ENCODE results near the gene LTC4S. TPM values are rescaled to one million over a fixed set of nuclear protein-coding genes. Genes with fewer than 3 reads are reported as not detected.

Gene LTC4S
- total and polyA plus RNA-seq, 3 experiments from 2014 or later, result 0.57 to 4.0 (median 1.0) TPM

DNA sequence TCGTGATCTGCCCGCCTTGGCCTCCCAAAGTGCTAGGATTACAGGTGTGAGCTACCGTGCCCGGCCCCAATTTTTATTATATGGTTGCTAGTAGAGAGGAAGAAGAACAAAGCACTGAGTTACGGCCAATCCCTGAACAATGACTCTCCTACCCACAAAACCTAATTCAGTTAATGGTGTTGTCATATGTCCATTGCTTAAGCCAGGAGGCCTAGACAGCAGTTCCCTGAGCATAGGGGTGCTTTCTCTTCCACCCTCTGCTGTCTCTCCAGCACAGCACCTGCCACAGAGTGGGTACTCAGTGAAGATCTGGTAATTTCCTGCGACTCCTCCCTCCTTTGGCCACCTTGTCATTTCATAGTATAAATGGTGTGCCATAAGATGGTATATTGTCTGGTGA, 21.4 kb upstream of the LTC4S start:
- ChIA-PET POLR2A (no interaction called here), CTCF (interaction anchor here (1.9 kb wide), 1 partner anchor 9 kb away, joined by 8 read pairs; no protein-coding TSS in a partner anchor)
- H3K27me3 ChIP-seq (ENCODE audit: insufficient read depth, low read length, poor library complexity, severe bottlenecking), result no peaks in the 10 kb centered on the region
- no peak overlapping the region for H3K27ac ChIP-seq (ENCODE audit: low read depth, low read length)
- H3K4me1 ChIP-seq (ENCODE audit: insufficient read depth, low read length), result no peaks in the 10 kb centered on the region
- no peak overlapping the region for H3K4me3 Mint-ChIP-seq
- no peak for DNase-seq
- H3K36me3 ChIP-seq (ENCODE audit: insufficient read depth, low read length), result peaks cover 60% of the 10 kb centered on the region
- H3K9me3 Mint-ChIP-seq, result no peaks in the 10 kb centered on the region
- peaks cover 4 to 92% (median 25%) of the 10 kb centered on the region in 3 donors for H3K36me3 Mint-ChIP-seq
- H3K4me1 Mint-ChIP-seq, result peaks cover 0 to 9% (median 0%) of the 10 kb centered on the region in 3 donors
- no peaks in the 10 kb centered on the region for H3K27me3 Mint-ChIP-seq
- H3K9me3 ChIP-seq (ENCODE audit: low read length), result no peaks in the 10 kb centered on the region
- H3K4me3 ChIP-seq (ENCODE audit: low read length), result no peak overlapping the region
- no peak overlapping the region for H3K27ac Mint-ChIP-seq

GRCh38 chr5:179773686-179774040, 20.1 kb upstream of the LTC4S start:
- H3K4me3 ChIP-seq (ENCODE audit: low read length), result no peak overlapping the region
- Mint-ChIP-seq H3K27ac (no peak overlapping the region), H3K9me3 (no peaks in the 10 kb centered on the region), H3K4me1 (no peaks in the 10 kb centered on the region), H3K36me3 (peaks cover 4 to 94% (median 30%) of the 10 kb centered on the region in 3 donors), H3K4me3 (no peak overlapping the region), H3K27me3 (peaks cover 0 to 1% of the 10 kb centered on the region in 2 donors)
- DNase-seq, result no peak
- no peaks in the 10 kb centered on the region for H3K4me1 ChIP-seq (ENCODE audit: insufficient read depth, low read length)
- H3K9me3 ChIP-seq (ENCODE audit: low read length), result no peaks in the 10 kb centered on the region
- no peaks in the 10 kb centered on the region for H3K27me3 ChIP-seq (ENCODE audit: insufficient read depth, low read length, poor library complexity, severe bottlenecking)
- ChIA-PET POLR2A (no interaction called here), CTCF (interaction anchor here (0.6 kb wide), 1 partner anchor 11 kb away, joined by 4 read pairs; no protein-coding TSS in a partner anchor)
- H3K27ac ChIP-seq (ENCODE audit: low read depth, low read length), result no peak overlapping the region
- H3K36me3 ChIP-seq (ENCODE audit: insufficient read depth, low read length), result peaks cover 56% of the 10 kb centered on the region

GRCh38 chr5:179774442-179774841, 19.3 kb upstream of the LTC4S start:
- Histone ChIP-seq H3K36me3 (ENCODE audit: insufficient read depth, low read length) (peaks cover 48% of the 10 kb centered on the region), H3K9me3 (ENCODE audit: low read length) (no peaks in the 10 kb centered on the region), H3K27ac (ENCODE audit: low read depth, low read length) (no peak overlapping the region), H3K4me1 (ENCODE audit: insufficient read depth, low read length) (no peaks in the 10 kb centered on the region), H3K27me3 (ENCODE audit: insufficient read depth, low read length, poor library complexity, severe bottlenecking) (no peaks in the 10 kb centered on the region), H3K4me3 (ENCODE audit: low read length) (no peak overlapping the region)
- no peak for DNase-seq
- Mint-ChIP-seq H3K9me3 (no peaks in the 10 kb centered on the region), H3K4me1 (no peaks in the 10 kb centered on the region), H3K36me3 (peaks cover 4 to 91% (median 26%) of the 10 kb centered on the region in 3 donors), H3K4me3 (no peak overlapping the region), H3K27ac (peak overlapping the region in 2 of 8 donors; percentile 36 to 69), H3K27me3 (peaks cover 0 to 1% of the 10 kb centered on the region in 2 donors)
- POLR2A ChIA-PET, result no interaction called here
- CTCF ChIA-PET, result no interaction called here

DNA sequence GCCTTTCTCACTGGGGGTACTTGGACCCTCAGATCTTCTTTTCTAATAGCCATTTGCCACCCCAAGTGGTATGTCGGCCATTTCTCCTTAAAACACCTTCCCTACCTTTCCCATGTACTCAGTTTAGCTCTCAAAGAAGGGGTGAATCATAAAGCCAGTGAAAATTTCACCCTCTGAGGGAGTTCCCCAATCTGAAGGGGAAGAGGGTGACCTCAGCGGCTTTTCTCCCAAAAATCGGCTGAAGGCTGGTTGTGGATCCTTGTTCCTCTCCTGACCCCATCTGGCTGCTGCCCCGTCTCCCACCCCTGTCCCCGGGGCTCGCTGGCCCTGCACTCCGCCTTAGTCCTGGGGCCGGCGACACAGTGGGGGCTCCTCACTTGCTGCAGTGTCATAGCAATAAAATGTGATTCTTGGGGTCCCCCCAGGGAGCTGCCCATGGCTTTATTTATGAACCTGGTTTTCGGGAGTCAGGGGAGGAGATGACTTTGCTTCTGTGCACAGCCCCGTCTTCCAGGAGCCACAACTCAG, 17.3 kb upstream of the LTC4S start:
- Histone ChIP-seq H3K27me3 (ENCODE audit: insufficient read depth, low read length, poor library complexity, severe bottlenecking) (no peaks in the 10 kb centered on the region), H3K27ac (ENCODE audit: low read depth, low read length) (no peak overlapping the region), H3K9me3 (ENCODE audit: low read length) (no peaks in the 10 kb centered on the region), H3K4me3 (ENCODE audit: low read length) (no peak overlapping the region), H3K36me3 (ENCODE audit: insufficient read depth, low read length) (peaks cover 30% of the 10 kb centered on the region), H3K4me1 (ENCODE audit: insufficient read depth, low read length) (no peaks in the 10 kb centered on the region)
- H3K36me3 Mint-ChIP-seq, result peaks cover 4 to 90% (median 23%) of the 10 kb centered on the region in 3 donors
- H3K4me1 Mint-ChIP-seq, result no peaks in the 10 kb centered on the region
- H3K9me3 Mint-ChIP-seq, result no peaks in the 10 kb centered on the region
- DNase-seq, result no peak
- POLR2A ChIA-PET, result no interaction called here
- CTCF ChIA-PET, result interaction anchor here (1.1 to 2.5 kb wide), 5 partner anchors 10 to 34 kb away, joined by 3 to 14 read pairs (median 4); no protein-coding TSS in a partner anchor
- H3K27ac Mint-ChIP-seq, result no peak overlapping the region
- H3K4me3 Mint-ChIP-seq, result no peak overlapping the region
- peaks cover 0 to 1% of the 10 kb centered on the region in 2 donors for H3K27me3 Mint-ChIP-seq

- H3K27me3 ChIP-seq (ENCODE audit: insufficient read depth, low read length, poor library complexity, severe bottlenecking), result no peaks in the 10 kb centered on the region
- peaks cover 0 to 1% of the 10 kb centered on the region in 2 donors for H3K27me3 Mint-ChIP-seq
- no peak overlapping the region for H3K4me3 ChIP-seq (ENCODE audit: low read length)
- DNase-seq, result no peak
- H3K4me3 Mint-ChIP-seq, result no peak overlapping the region
- ChIA-PET POLR2A (no interaction called here), CTCF (interaction anchor here (1.6 to 2.5 kb wide), 3 partner anchors 11 to 19 kb away, joined by 4 to 14 read pairs (median 10); no protein-coding TSS in a partner anchor)
- no peaks in the 10 kb centered on the region for H3K4me1 ChIP-seq (ENCODE audit: insufficient read depth, low read length)
- no peaks in the 10 kb centered on the region for H3K4me1 Mint-ChIP-seq
- H3K9me3 Mint-ChIP-seq, result no peaks in the 10 kb centered on the region
- no peak overlapping the region for H3K27ac ChIP-seq (ENCODE audit: low read depth, low read length)
- peaks cover 4 to 81% (median 20%) of the 10 kb centered on the region in 3 donors for H3K36me3 Mint-ChIP-seq
- H3K36me3 ChIP-seq (ENCODE audit: insufficient read depth, low read length), result peaks cover 22% of the 10 kb centered on the region
- no peaks in the 10 kb centered on the region for H3K9me3 ChIP-seq (ENCODE audit: low read length)
- no peak overlapping the region for H3K27ac Mint-ChIP-seq
These were observed 16.3 kb upstream of the LTC4S start for GRCh38 chr5:179777456-179777855.

- no peaks in the 10 kb centered on the region for H3K9me3 ChIP-seq (ENCODE audit: low read length)
- H3K27me3 ChIP-seq (ENCODE audit: insufficient read depth, low read length, poor library complexity, severe bottlenecking), result no peaks in the 10 kb centered on the region
- peaks cover 19% of the 10 kb centered on the region for H3K36me3 ChIP-seq (ENCODE audit: insufficient read depth, low read length)
- H3K27ac ChIP-seq (ENCODE audit: low read depth, low read length), result no peak overlapping the region
- peak overlapping the region in 1 of 8 donors; percentile 40 for H3K27ac Mint-ChIP-seq
- H3K36me3 Mint-ChIP-seq, result peaks cover 3 to 77% (median 17%) of the 10 kb centered on the region in 3 donors
- no peak overlapping the region for H3K4me3 ChIP-seq (ENCODE audit: low read length)
- H3K27me3 Mint-ChIP-seq, result peaks cover 0 to 1% of the 10 kb centered on the region in 2 donors
- H3K4me1 Mint-ChIP-seq, result no peaks in the 10 kb centered on the region
- POLR2A ChIA-PET, result no interaction called here
- DNase-seq, result no peak
- no peaks in the 10 kb centered on the region for H3K9me3 Mint-ChIP-seq
- CTCF ChIA-PET, result interaction anchor here (1.6 to 2.5 kb wide), 3 partner anchors 11 to 19 kb away, joined by 4 to 14 read pairs (median 10); no protein-coding TSS in a partner anchor
- H3K4me1 ChIP-seq (ENCODE audit: insufficient read depth, low read length), result no peaks in the 10 kb centered on the region
- no peak overlapping the region for H3K4me3 Mint-ChIP-seq
These were observed 15.9 kb upstream of the LTC4S start for GRCh38 chr5:179777909-179778308.

GRCh38 chr5:179778591-179778990, 15.2 kb upstream of the LTC4S start:
- H3K36me3 Mint-ChIP-seq, result peaks cover 0 to 70% (median 13%) of the 10 kb centered on the region in 3 donors
- POLR2A ChIA-PET, result no interaction called here
- H3K36me3 ChIP-seq (ENCODE audit: insufficient read depth, low read length), result peaks cover 19% of the 10 kb centered on the region
- no peaks in the 10 kb centered on the region for H3K27me3 ChIP-seq (ENCODE audit: insufficient read depth, low read length, poor library complexity, severe bottlenecking)
- H3K9me3 ChIP-seq (ENCODE audit: low read length), result no peaks in the 10 kb centered on the region
- H3K27me3 Mint-ChIP-seq, result peaks cover 0 to 1% of the 10 kb centered on the region in 2 donors
- H3K4me1 Mint-ChIP-seq, result no peaks in the 10 kb centered on the region
- H3K9me3 Mint-ChIP-seq, result no peaks in the 10 kb centered on the region
- no peaks in the 10 kb centered on the region for H3K4me1 ChIP-seq (ENCODE audit: insufficient read depth, low read length)
- no peak for DNase-seq
- no peak overlapping the region for H3K4me3 Mint-ChIP-seq
- no peak overlapping the region for H3K4me3 ChIP-seq (ENCODE audit: low read length)
- CTCF ChIA-PET, result interaction anchor here (1.1 to 2.5 kb wide), 2 partner anchors 15 to 18 kb away, joined by 4 to 10 read pairs; no protein-coding TSS in a partner anchor
- H3K27ac Mint-ChIP-seq, result peak overlapping the region in 2 of 8 donors; percentile 11 to 77
- H3K27ac ChIP-seq (ENCODE audit: low read depth, low read length), result no peak overlapping the region

DNA sequence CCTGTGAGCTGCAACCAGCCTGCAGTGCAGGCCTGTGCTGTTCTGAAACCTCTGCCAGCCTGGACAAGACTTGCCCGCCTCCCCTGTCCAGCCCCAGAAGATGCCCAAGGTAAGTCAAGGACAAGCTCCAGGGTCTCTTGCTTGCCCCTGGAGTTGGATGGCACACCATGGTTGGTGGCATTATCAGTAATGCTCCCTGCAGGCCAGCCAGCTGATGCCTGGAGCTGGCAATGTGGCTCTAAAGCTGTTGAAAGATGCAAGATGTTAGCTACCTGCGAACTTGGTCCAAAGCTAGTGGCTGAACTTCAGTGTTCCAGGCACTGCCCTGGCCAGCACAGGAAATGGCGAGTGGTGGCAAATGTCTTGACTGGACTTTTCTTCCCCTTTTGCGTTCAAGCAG, 14.0 kb upstream of the LTC4S start:
- DNase-seq, result no peak
- H3K27me3 ChIP-seq (ENCODE audit: insufficient read depth, low read length, poor library complexity, severe bottlenecking), result no peaks in the 10 kb centered on the region
- Mint-ChIP-seq H3K27ac (no peak overlapping the region), H3K27me3 (peaks cover 0 to 1% of the 10 kb centered on the region in 2 donors), H3K9me3 (no peaks in the 10 kb centered on the region), H3K36me3 (peaks cover 0 to 59% (median 13%) of the 10 kb centered on the region in 3 donors), H3K4me1 (no peaks in the 10 kb centered on the region), H3K4me3 (no peak overlapping the region)
- ChIA-PET CTCF (interaction anchor here (1.1 to 1.4 kb wide), 3 partner anchors 17 kb away, joined by 3 to 10 read pairs (median 4); no protein-coding TSS in a partner anchor), POLR2A (no interaction called here)
- no peaks in the 10 kb centered on the region for H3K9me3 ChIP-seq (ENCODE audit: low read length)
- no peak overlapping the region for H3K4me3 ChIP-seq (ENCODE audit: low read length)
- H3K27ac ChIP-seq (ENCODE audit: low read depth, low read length), result no peak overlapping the region
- peaks cover 15% of the 10 kb centered on the region for H3K36me3 ChIP-seq (ENCODE audit: insufficient read depth, low read length)
- H3K4me1 ChIP-seq (ENCODE audit: insufficient read depth, low read length), result no peaks in the 10 kb centered on the region

All from CD8-positive, alpha-beta memory T cell (primary cell).